IPS-18c (cell line): ENCODE data around the gene ZNF76.
"Not testable (repeated sequence)": the region's sequence is repeated elsewhere in the genome, so short reads cannot be mapped to it uniquely, and the experiment has no call there.

Experiments
- H3K4me3 ChIP-seq: 2 replicates; pipeline ENCODE4 v1.7.0; 2013; ENCODE audit warnings: low read depth, mild to moderate bottlenecking, low read length, moderate library complexity; ENCODE audit not compliant: insufficient read depth
- H3K9me3 ChIP-seq: one replicate; pipeline ENCODE4 v1.6.1; 2013; ENCODE audit warnings: mild to moderate bottlenecking, low read length, moderate library complexity; ENCODE audit not compliant: control insufficient read depth, insufficient read depth

ZNF76 gene

GRCh38 chr6:35307138-35307537 lies 47.6 kb downstream of the ZNF76 start:
- not testable (repeated sequence) for H3K9me3 ChIP-seq, H3K4me3 ChIP-seq

GRCh38 chr6:35308543-35308942 lies 49.0 kb downstream of the ZNF76 start:
- not testable (repeated sequence) for H3K9me3 ChIP-seq, H3K4me3 ChIP-seq

GRCh38 chr6:35309611-35310264 lies 50.2 kb downstream of the ZNF76 start:
- H3K4me3 ChIP-seq, result no peak overlapping the region
- no peaks in the 10 kb centered on the region for H3K9me3 ChIP-seq

- no peak overlapping the region for H3K4me3 ChIP-seq
- H3K9me3 ChIP-seq, result no peaks in the 10 kb centered on the region
Observed at GRCh38 chr6:35310265-35310831, 50.8 kb downstream of the ZNF76 start.

DNA sequence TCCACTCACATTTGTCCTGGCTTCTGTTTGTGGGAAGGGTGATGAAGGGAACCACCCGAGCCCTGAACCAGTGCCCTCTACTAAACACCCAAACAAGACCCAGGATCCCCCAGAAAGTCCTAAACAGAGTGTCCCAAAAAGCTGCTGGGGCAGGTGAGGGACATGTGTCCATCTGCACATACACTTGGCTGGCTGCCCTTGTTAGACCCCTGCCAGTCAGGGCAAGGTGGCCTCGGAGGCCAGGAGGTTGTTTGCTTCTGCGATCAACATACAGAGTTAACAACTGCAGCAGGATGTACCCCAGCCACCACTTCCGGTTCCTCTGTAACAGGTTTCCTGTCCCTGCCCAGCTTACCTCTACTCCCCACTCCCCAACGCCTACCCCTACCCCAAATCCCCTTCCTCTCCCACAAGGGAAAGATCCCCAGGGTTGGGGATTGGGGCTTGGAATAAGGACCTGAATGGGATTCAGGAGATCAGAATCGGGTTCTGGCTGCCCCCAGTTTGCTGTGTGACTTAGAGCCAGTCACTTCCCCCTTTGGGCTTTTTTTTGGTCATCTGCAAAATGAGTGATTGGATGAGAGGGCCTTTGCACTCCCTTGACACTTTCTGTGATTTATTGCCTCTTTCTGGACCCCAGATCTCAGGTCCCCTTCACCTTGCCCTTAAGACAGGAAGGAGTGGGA lies 52.0 kb downstream of the ZNF76 start:
- H3K9me3 ChIP-seq, result no peaks in the 10 kb centered on the region
- no peak overlapping the region for H3K4me3 ChIP-seq

DNA sequence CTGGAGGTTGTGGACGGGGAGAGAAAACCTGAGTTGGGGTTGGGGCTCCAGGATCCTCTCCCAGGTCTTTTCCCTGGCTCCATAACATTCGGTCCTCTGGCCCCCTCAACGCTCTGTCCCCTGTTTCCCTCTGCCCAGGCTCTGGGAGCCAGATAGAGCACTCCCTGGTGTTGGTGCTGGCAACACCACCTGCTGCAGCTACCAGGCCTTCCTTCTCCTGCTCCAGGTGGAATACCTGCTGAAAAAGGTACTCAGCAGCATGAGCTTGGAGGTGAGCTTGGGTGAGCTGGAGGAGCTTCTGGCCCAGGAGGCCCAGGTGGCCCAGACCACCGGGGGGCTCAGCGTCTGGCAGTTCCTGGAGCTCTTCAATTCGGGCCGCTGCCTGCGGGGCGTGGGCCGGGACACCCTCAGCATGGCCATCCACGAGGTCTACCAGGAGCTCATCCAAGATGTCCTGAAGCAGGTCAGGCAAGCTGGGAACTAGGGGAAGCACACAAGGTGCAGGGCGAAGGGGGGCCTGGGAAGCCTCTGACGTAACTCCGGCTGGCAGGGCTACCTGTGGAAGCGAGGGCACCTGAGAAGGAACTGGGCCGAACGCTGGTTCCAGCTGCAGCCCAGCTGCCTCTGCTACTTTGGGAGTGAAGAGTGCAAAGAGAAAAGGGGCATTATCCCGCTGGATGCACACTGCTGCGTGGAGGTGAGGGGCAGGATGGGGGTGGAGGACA lies 52.7 kb downstream of the ZNF76 start:
- H3K9me3 ChIP-seq, result no peaks in the 10 kb centered on the region
- H3K4me3 ChIP-seq, result no peak overlapping the region

- H3K4me3 ChIP-seq, result no peak overlapping the region
Observed at GRCh38 chr6:35312807-35313206, 53.3 kb downstream of the ZNF76 start.

GRCh38 chr6:35317483-35318195 lies 58.1 kb downstream of the ZNF76 start:
- Histone ChIP-seq H3K4me3 (peak overlapping the region; percentile 70), H3K9me3 (no peaks in the 10 kb centered on the region)

More at GRCh38 chr6:35312807-35313206, 53.3 kb downstream of the ZNF76 start:
- no peaks in the 10 kb centered on the region for H3K9me3 ChIP-seq

DNA sequence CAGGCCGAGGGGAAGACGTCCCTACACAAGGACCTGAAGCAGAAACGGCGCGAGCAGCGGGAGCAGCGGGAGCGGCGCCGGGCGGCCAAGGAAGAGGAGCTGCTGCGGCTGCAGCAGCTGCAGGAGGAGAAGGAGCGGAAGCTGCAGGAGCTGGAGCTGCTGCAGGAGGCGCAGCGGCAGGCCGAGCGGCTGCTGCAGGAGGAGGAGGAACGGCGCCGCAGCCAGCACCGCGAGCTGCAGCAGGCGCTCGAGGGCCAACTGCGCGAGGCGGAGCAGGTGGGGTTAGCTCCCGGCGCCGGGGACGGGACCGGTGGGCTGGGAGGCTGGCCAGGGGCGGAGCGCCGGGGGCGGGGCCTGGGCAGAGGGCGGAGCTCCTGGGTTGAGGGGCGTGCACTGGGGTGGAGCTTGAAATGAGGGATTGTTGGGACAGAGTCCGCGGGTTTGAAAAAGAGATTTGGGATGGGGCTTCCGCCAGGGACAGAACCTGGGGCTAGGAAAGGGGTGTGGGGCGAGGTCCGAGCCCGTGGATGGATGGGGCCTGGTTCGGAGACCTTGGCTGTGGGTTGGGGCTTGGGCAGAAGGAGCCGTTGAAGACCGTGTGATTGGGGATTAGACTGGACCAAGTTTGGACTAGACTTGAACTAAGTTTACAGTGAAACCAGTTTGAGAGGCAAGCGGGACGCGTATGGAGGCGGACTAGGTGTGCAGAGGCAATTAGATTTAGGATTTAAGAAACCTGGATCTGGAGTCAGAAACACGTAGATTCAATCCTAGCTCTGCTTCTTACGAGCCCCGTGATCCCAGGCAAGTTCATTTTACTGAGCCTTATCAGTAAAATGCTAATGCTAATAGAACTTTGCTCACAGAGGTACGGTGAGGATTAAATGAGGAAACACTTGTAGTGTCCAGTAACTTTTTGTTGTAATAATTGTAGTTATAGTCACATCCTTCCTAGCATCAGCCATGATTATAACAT lies 58.9 kb downstream of the ZNF76 start:
- Histone ChIP-seq H3K4me3 (peak overlapping the region; percentile 70), H3K9me3 (no peaks in the 10 kb centered on the region)

- H3K4me3 ChIP-seq, result no peak overlapping the region
Observed at GRCh38 chr6:35319346-35320030, 60.0 kb downstream of the ZNF76 start.

DNA sequence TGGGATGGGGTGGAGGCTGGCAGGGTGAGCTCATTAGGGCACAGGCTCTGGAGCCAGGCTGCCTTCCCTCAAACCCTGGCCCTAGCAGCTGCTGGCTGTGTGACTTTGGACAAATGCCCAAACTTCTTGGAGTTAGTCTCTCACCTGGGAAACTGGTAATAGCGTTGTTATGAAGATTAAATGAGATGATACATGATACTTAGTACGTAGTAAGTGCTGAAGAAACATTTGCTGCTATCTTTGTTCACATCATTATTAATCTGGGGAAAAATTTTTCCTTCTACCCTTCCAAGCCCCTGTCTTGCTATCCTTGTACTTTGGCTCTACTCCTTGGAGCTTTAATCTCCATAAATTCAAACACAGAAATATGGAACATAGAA lies 60.5 kb downstream of the ZNF76 start:
- Histone ChIP-seq H3K4me3 (no peak overlapping the region), H3K9me3 (no peaks in the 10 kb centered on the region)

More at GRCh38 chr6:35319346-35320030, 60.0 kb downstream of the ZNF76 start:
- H3K9me3 ChIP-seq, result no peaks in the 10 kb centered on the region

GRCh38 chr6:35321091-35321490 lies 61.6 kb downstream of the ZNF76 start:
- Histone ChIP-seq H3K9me3 (no peaks in the 10 kb centered on the region), H3K4me3 (no peak overlapping the region)

GRCh38 chr6:35327349-35328027 lies 68.0 kb downstream of the ZNF76 start:
- no peak overlapping the region for H3K4me3 ChIP-seq
- H3K9me3 ChIP-seq, result peaks cover 7% of the 10 kb centered on the region

GRCh38 chr6:35328108-35328723 lies 68.7 kb downstream of the ZNF76 start:
- peaks cover 7% of the 10 kb centered on the region for H3K9me3 ChIP-seq
- H3K4me3 ChIP-seq, result no peak overlapping the region

GRCh38 chr6:35328965-35329364 lies 69.4 kb downstream of the ZNF76 start:
- H3K4me3 ChIP-seq, H3K9me3 ChIP-seq: not testable (repeated sequence)
